Gastrocnemius medialis (tissue), 4 donors: ENCODE results near the gene SMURF1.

Source experiments
- POLR2A ChIP-seq, 2 donors: fragments of 450-650 bp; IDR thresholded peaks; one replicate each; pipeline ENCODE4 v1.6.1; 2017; ENCODE audit warnings: antibody characterized with exemption in 2 of 2, mild to moderate bottlenecking in 2 of 2, moderate library complexity in 2 of 2
- TF ChIP-seq, protein P1 (sequence below), 5 experiments: fragments of 450-650 bp in 3 of 5; fragments of 200-600 bp in 2 of 5; sonication (generic) in 2 of 5; IDR thresholded peaks in 4 of 5; conservative IDR thresholded peaks in 1 of 5; 1 replicate in 4 of 5; 2 replicates in 1 of 5; pipeline ENCODE4 v1.5.1; 2016 to 2019; ENCODE audit warnings: antibody characterized with exemption in 5 of 5, mild to moderate bottlenecking in 3 of 5, moderate library complexity in 3 of 5

DNA sequence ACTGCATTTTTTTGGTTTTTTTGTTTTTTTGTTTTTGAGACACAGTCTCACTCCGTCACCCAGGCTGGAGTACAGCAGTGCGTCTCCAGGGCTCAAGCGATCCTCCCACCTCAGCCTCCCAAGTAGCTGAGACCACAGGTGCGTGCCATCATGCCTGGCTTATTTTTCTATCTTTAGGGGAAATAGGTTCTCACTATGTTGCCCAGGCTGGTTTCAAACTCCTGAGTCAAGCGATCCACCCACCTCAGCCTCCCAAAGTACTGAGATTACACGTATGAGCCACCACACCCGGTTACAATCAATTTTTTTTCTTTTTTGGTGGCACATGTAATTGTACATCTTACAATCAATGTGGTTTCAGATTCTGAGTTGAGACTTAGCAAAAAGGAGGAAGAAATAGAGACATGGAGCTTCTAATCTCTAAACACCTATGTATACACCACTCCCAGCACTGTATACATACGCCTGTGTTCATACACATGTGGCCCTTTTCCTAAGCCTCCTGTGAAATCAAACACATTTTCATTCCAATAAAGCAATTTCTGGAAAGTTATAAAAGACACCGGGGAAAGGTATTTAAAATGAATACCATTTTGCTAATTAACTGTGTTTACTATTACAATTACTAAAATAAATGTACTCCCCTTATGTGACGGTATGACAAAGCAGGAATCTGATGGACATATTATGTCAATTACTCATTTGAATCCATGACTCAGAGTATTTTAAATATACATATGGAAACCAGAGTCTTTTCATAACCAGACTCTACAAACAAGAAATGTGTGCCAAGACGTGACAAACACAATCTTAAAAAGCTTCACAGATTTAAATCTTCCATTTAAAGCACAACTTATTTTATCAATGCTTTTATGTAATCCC lies 40.9 kb downstream of the SMURF1 start:
- TF ChIP-seq, protein P1, sequence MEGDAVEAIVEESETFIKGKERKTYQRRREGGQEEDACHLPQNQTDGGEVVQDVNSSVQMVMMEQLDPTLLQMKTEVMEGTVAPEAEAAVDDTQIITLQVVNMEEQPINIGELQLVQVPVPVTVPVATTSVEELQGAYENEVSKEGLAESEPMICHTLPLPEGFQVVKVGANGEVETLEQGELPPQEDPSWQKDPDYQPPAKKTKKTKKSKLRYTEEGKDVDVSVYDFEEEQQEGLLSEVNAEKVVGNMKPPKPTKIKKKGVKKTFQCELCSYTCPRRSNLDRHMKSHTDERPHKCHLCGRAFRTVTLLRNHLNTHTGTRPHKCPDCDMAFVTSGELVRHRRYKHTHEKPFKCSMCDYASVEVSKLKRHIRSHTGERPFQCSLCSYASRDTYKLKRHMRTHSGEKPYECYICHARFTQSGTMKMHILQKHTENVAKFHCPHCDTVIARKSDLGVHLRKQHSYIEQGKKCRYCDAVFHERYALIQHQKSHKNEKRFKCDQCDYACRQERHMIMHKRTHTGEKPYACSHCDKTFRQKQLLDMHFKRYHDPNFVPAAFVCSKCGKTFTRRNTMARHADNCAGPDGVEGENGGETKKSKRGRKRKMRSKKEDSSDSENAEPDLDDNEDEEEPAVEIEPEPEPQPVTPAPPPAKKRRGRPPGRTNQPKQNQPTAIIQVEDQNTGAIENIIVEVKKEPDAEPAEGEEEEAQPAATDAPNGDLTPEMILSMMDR (IDR thresholded peaks at IDR 0.05 in 4 of 5, conservative IDR thresholded peaks at IDR 0.05 in 1 of 5): no peak
- no peak for TF ChIP-seq POLR2A (IDR thresholded peaks at IDR 0.05)
